Endothelial cell of umbilical vein (primary cell): ENCODE results near the gene RNF126. TPM values are rescaled to one million over a fixed set of nuclear protein-coding genes. Genes with fewer than 3 reads are reported as not detected.
A peak's percentile ranks its signal among the peaks of the same experiment; 100 is the strongest.

ENCODE experiments used
- BruUV-seq: library from RNA; stranded (reverse); fragments of 400-500 nt; replicated peaks from 2 replicates; lab custom pipeline; 2021; lab: Mats Ljungman, UMichigan
- CTCF ChIA-PET: fragments of 300-600, 350-600 bp; sonication (Branson Sonifier 250); formaldehyde crosslinking; loops from one replicate; lab custom pipeline; 2021; ENCODE audit warnings: antibody characterized with exemption, inconsistent platforms; lab: Charles Lee
- POLR2A ChIA-PET: fragments of 300-600, 350-600 bp; sonication (Branson Sonifier 250); formaldehyde crosslinking; loops from one replicate; lab custom pipeline; 2021; ENCODE audit warnings: antibody characterized with exemption, inconsistent platforms; lab: Charles Lee
- DNase-seq: peaks from one replicate; pipeline ENCODE4 v3.0.0-alpha.2; 2011; ENCODE audit warnings: low read depth, low spot score
- FAIRE-seq: peaks from 2 replicates; lab custom pipeline; 2011; peaks lifted over from hg19 to GRCh38; lab: Jason Lieb, UNC
- H2AFZ ChIP-seq: 2 replicates; pipeline ENCODE4 v1.6.0; 2012; ENCODE audit warnings: low read depth, low read length, control low read depth, inconsistent platforms
- H3K27ac ChIP-seq: 2 replicates; pipeline ENCODE4 v1.5.1; 2011; ENCODE audit warnings: low read depth, mild to moderate bottlenecking, control low read depth, low read length, moderate library complexity; ENCODE audit not compliant: insufficient read depth
- H3K27me3 ChIP-seq, 2 experiments: 2 replicates each; pipeline versions ENCODE4 v1.6.0 to v1.6.1; 2011; ENCODE audit warnings: low read length in 2 of 2, mixed read lengths in 1 of 2; ENCODE audit not compliant: control insufficient read depth in 2 of 2, insufficient read depth in 2 of 2
- H3K36me3 ChIP-seq, 2 experiments: 2 replicates in 1 of 2; 3 replicates in 1 of 2; pipeline ENCODE4 v1.5.1; 2011; ENCODE audit warnings: low read length in 2 of 2, mild to moderate bottlenecking in 1 of 2, moderate library complexity in 1 of 2; ENCODE audit not compliant: control insufficient read depth in 2 of 2, insufficient read depth in 2 of 2; ENCODE audit errors: extremely low read depth in 1 of 2
- H3K4me1 ChIP-seq: 3 replicates; pipeline ENCODE4 v1.5.1; 2011; ENCODE audit warnings: mild to moderate bottlenecking, low read length; ENCODE audit not compliant: control insufficient read depth, insufficient read depth; ENCODE audit errors: extremely low read depth
- H3K4me2 ChIP-seq: 2 replicates; pipeline ENCODE4 v1.6.1; 2011; ENCODE audit warnings: low read length, control low read depth, mixed read lengths; ENCODE audit not compliant: insufficient read depth
- H3K4me3 ChIP-seq, 3 experiments: fragments of 200-600 bp in 1 of 3; sonication (generic), shearing (Covaris generic) in 1 of 3; replicated peaks in 1 of 3; 2 replicates each; pipeline ENCODE4 v1.5.1; 2011 to 2016; ENCODE audit warnings: control low read depth in 3 of 3, low read length in 3 of 3, mild to moderate bottlenecking in 2 of 3, inconsistent platforms in 1 of 3, low read depth in 1 of 3, moderate library complexity in 1 of 3; ENCODE audit not compliant: insufficient read depth in 1 of 3
- H3K79me2 ChIP-seq: 2 replicates; pipeline ENCODE4 v1.6.0; 2012; ENCODE audit warnings: low read length, inconsistent platforms; ENCODE audit not compliant: control insufficient read depth, insufficient read depth
- H3K9ac ChIP-seq: replicated peaks from 2 replicates; pipeline ENCODE3; 2011; ENCODE audit warnings: low read length, control low read depth; ENCODE audit not compliant: insufficient read depth; ENCODE audit errors: extremely low read depth
- H3K9me1 ChIP-seq: replicated peaks from 3 replicates; pipeline ENCODE4 v1.6.0; 2011; ENCODE audit warnings: mild to moderate bottlenecking, low read length; ENCODE audit not compliant: control insufficient read depth, insufficient read depth; ENCODE audit errors: extremely low read depth
- H3K9me3 ChIP-seq: replicated peaks from 2 replicates; pipeline ENCODE4 v1.5.1; 2012; ENCODE audit warnings: low read length, inconsistent platforms; ENCODE audit not compliant: control insufficient read depth, insufficient read depth
- H4K20me1 ChIP-seq: replicated peaks from 2 replicates; pipeline ENCODE3; 2011; ENCODE audit warnings: mild to moderate bottlenecking, low read length; ENCODE audit not compliant: control insufficient read depth, insufficient read depth; ENCODE audit errors: extremely low read depth
- FOS ChIP-seq: IDR thresholded peaks from 2 replicates; pipeline ENCODE4 v1.6.1; 2011; ENCODE audit warnings: mild to moderate bottlenecking, low read length, moderate library complexity, borderline replicate concordance; ENCODE audit not compliant: insufficient read depth
- GATA2 ChIP-seq: IDR thresholded peaks from 2 replicates; pipeline ENCODE4 v1.7.0; 2011; ENCODE audit warnings: low read depth, mild to moderate bottlenecking, moderate library complexity, mixed read lengths, low read length; ENCODE audit not compliant: insufficient read length, insufficient read depth
- JUN ChIP-seq: IDR thresholded peaks from 2 replicates; pipeline ENCODE4 v1.6.1; 2011; ENCODE audit warnings: borderline replicate concordance, low read depth; ENCODE audit not compliant: insufficient read length, insufficient read depth
- MYC ChIP-seq: IDR thresholded peaks from one replicate; pipeline ENCODE4 v1.6.1; 2011; ENCODE audit warnings: mild to moderate bottlenecking, low read depth, low read length
- POLR2A ChIP-seq: IDR thresholded peaks from 2 replicates; pipeline ENCODE4 v1.6.1; 2012; ENCODE audit warnings: low read depth, mild to moderate bottlenecking, control low read depth, low read length
- POLR2AphosphoS5 ChIP-seq: IDR thresholded peaks from 2 replicates; pipeline ENCODE4 v1.6.1; 2012; ENCODE audit warnings: low read depth, mild to moderate bottlenecking, control low read depth, low read length, moderate library complexity; ENCODE audit not compliant: insufficient read depth
- dilution Hi-C: fragments of 300-500 bp; cut with MboI; formaldehyde crosslinking; loops from one replicate; pipeline ENCODE4 v1.15.0; 2019; ENCODE audit warnings: low sequenced_read_pairs; ENCODE audit not compliant: extremely low pct_ligation_motif_present
- intact Hi-C: fragments of 100-400 bp; cut with micrococcal nuclease; formaldehyde crosslinking; loops from one replicate; pipeline ENCODE4 v1.10.0; 2022
- polyA plus RNA-seq, 4 experiments: library from polyadenylated mRNA; depleted of rRNA in 3 of 4; stranded (reverse) in 3 of 4; unstranded in 1 of 4; fragments of >200 nt; gene quantifications; 2 replicates each; pipeline versions ENCODE4 v1.2.1 to v1.2.3, GENCODE V29; 2011 to 2012; ENCODE audit warnings: missing spikeins in 1 of 4
- total RNA-seq: library from RNA; stranded (reverse); gene quantifications from 2 replicates; pipeline ENCODE4 v1.2.3, GENCODE V29; 2021
- TF ChIP-seq, protein P1 (sequence below): IDR thresholded peaks from 2 replicates; pipeline ENCODE4 v1.6.1; 2011; ENCODE audit not compliant: insufficient read depth, insufficient read length
- TF ChIP-seq, protein P2 (sequence below), 2 donors: IDR thresholded peaks; 1 replicate in 1 of 2; 2 replicates in 1 of 2; pipeline ENCODE4 v1.5.1; 2011; ENCODE audit warnings: low read length in 2 of 2, mild to moderate bottlenecking in 2 of 2, moderate library complexity in 2 of 2, control low read depth in 1 of 2, inconsistent platforms in 1 of 2, low read depth in 1 of 2; ENCODE audit not compliant: insufficient read depth in 1 of 2; ENCODE audit errors: extremely low read depth in 1 of 2

Gene RNF126
- total and polyA plus RNA-seq, 2 donors (not counting 3 experiments of a cell fraction or from before 2014, with no cell fraction given): 19.2 to 61.3 TPM

DNA sequence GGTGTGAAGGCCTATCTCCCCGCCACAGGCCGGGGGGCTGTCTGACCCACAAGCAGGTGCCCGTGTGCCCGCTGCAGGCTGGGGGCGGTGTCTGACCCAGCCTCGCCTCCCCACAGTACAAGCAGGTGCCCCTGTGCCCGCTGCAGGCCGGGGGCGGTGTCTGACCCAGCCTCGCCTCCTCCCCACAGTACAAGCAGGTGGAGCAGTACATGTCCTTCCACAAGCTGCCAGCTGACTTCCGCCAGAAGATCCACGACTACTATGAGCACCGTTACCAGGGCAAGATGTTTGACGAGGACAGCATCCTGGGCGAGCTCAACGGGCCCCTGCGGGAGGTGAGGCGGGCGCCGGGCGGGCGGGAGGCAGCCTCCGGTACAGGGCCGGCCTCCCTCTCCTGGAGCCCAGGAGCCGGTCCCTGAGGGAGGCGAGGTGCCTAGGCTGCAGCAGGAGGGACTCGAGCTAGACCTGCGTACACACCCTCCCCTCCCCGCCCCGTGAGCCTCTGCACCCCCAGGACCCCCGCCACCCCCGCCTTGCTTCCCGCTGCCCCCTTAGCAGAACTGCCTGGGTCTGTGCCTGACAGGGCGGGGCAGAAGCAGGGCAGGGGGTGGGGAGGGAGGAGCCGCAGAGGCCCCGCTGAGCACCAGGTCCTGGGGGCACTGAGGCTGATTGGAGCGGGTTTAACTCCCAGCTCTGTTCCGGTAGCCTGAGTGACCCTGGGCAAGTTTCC is 52.8 kb downstream of the RNF126 start:
- intact Hi-C loops: no loop called here
- CTCF ChIA-PET: interaction anchor here (1.6 kb wide), 1 partner anchor 26 kb away, joined by 6 read pairs; no protein-coding TSS in a partner anchor
- Histone ChIP-seq H3K4me3 (no peak overlapping the region), H3K79me2 (no peaks in the 10 kb centered on the region), H3K27ac (no peak overlapping the region), H4K20me1 (no peaks in the 10 kb centered on the region), H3K27me3 (no peaks in the 10 kb centered on the region), H3K9ac (no peak overlapping the region), H2AFZ (peak overlapping the region; percentile 50), H3K9me3 (no peaks in the 10 kb centered on the region), H3K4me2 (no peak overlapping the region), H3K36me3 (no peaks in the 10 kb centered on the region), H3K9me1 (no peaks in the 10 kb centered on the region), H3K4me1 (peaks cover 8% of the 10 kb centered on the region)
- POLR2A ChIA-PET: no interaction called here
- DNase-seq (no peak), FAIRE-seq (no peak)
- TF ChIP-seq FOS: no peak
- TF ChIP-seq GATA2: no peak
- TF ChIP-seq POLR2A: no peak
- no peak for TF ChIP-seq POLR2AphosphoS5
- no peak for TF ChIP-seq JUN
- TF ChIP-seq, protein P1, sequence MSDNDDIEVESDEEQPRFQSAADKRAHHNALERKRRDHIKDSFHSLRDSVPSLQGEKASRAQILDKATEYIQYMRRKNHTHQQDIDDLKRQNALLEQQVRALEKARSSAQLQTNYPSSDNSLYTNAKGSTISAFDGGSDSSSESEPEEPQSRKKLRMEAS: no peak
- TF ChIP-seq MYC: no peak
- TF ChIP-seq, protein P2, sequence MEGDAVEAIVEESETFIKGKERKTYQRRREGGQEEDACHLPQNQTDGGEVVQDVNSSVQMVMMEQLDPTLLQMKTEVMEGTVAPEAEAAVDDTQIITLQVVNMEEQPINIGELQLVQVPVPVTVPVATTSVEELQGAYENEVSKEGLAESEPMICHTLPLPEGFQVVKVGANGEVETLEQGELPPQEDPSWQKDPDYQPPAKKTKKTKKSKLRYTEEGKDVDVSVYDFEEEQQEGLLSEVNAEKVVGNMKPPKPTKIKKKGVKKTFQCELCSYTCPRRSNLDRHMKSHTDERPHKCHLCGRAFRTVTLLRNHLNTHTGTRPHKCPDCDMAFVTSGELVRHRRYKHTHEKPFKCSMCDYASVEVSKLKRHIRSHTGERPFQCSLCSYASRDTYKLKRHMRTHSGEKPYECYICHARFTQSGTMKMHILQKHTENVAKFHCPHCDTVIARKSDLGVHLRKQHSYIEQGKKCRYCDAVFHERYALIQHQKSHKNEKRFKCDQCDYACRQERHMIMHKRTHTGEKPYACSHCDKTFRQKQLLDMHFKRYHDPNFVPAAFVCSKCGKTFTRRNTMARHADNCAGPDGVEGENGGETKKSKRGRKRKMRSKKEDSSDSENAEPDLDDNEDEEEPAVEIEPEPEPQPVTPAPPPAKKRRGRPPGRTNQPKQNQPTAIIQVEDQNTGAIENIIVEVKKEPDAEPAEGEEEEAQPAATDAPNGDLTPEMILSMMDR (IDR thresholded peaks at IDR 0.05; ENCODE audit: extremely low read depth in 1 of 2, insufficient read depth in 1 of 2, low read depth in 1 of 2, low read length in 2 of 2): no peak
- BruUV-seq: no TSS peak
- dilution Hi-C loops: no loop called here
